ENCODE results near the gene EIF4G3. TPM values are rescaled to one million over a fixed set of nuclear protein-coding genes. Genes with fewer than 3 reads are reported as not detected.
"Not testable (repeated sequence)": the region's sequence is repeated elsewhere in the genome, so short reads cannot be mapped to it uniquely, and the experiment has no call there.

Gene EIF4G3
- total RNA-seq, 1 donor from 2014 or later = 97.4 TPM

DNA sequence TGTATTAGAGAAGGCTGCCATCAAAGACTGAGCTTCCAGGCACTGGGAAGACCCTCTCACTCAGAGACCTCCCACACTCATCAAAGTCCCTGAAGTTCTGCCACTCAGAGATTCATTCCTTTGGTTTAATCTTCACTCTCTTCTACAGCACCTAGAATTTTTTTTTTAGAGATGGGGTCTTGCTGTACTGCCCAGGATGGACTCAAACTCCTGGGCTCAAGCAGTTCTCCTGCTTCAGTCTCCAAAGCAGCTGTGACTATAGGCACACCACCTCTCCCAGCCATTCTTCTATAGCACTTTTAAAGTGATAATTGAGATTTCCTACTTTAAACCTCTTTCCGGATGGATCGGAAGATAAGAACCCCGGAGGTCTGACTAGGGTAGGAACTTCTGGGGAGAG, 385.9 kb downstream of the EIF4G3 start:
- Mint-ChIP-seq H3K36me3 (ENCODE audit: insufficient read depth) (no peaks in the 10 kb centered on the region), H3K27ac (no peak overlapping the region), H3K27me3 (no peaks in the 10 kb centered on the region), H3K4me1 (ENCODE audit: low read depth) (peaks cover 10% of the 10 kb centered on the region), H3K4me3 (ENCODE audit: low read depth) (no peak overlapping the region), H3K9me3 (ENCODE audit: low read depth) (no peaks in the 10 kb centered on the region)
- TF ChIP-seq, protein P1, sequence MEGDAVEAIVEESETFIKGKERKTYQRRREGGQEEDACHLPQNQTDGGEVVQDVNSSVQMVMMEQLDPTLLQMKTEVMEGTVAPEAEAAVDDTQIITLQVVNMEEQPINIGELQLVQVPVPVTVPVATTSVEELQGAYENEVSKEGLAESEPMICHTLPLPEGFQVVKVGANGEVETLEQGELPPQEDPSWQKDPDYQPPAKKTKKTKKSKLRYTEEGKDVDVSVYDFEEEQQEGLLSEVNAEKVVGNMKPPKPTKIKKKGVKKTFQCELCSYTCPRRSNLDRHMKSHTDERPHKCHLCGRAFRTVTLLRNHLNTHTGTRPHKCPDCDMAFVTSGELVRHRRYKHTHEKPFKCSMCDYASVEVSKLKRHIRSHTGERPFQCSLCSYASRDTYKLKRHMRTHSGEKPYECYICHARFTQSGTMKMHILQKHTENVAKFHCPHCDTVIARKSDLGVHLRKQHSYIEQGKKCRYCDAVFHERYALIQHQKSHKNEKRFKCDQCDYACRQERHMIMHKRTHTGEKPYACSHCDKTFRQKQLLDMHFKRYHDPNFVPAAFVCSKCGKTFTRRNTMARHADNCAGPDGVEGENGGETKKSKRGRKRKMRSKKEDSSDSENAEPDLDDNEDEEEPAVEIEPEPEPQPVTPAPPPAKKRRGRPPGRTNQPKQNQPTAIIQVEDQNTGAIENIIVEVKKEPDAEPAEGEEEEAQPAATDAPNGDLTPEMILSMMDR (IDR thresholded peaks at IDR 0.05; ENCODE audit: unreplicated experiment) = no peak
- DNase-seq (ENCODE audit: low spot score, unreplicated experiment) = no peak

- not testable (repeated sequence) for H3K36me3 Mint-ChIP-seq (ENCODE audit: insufficient read depth); H3K4me3 Mint-ChIP-seq (ENCODE audit: low read depth); H3K9me3 Mint-ChIP-seq (ENCODE audit: low read depth); DNase-seq (ENCODE audit: low spot score, unreplicated experiment); H3K27ac Mint-ChIP-seq; H3K27me3 Mint-ChIP-seq
- peaks cover 20% of the 10 kb centered on the region for H3K4me1 Mint-ChIP-seq (ENCODE audit: low read depth)
These were observed 387.1 kb downstream of the EIF4G3 start for GRCh38 chr1:20789598-20789997.

DNA sequence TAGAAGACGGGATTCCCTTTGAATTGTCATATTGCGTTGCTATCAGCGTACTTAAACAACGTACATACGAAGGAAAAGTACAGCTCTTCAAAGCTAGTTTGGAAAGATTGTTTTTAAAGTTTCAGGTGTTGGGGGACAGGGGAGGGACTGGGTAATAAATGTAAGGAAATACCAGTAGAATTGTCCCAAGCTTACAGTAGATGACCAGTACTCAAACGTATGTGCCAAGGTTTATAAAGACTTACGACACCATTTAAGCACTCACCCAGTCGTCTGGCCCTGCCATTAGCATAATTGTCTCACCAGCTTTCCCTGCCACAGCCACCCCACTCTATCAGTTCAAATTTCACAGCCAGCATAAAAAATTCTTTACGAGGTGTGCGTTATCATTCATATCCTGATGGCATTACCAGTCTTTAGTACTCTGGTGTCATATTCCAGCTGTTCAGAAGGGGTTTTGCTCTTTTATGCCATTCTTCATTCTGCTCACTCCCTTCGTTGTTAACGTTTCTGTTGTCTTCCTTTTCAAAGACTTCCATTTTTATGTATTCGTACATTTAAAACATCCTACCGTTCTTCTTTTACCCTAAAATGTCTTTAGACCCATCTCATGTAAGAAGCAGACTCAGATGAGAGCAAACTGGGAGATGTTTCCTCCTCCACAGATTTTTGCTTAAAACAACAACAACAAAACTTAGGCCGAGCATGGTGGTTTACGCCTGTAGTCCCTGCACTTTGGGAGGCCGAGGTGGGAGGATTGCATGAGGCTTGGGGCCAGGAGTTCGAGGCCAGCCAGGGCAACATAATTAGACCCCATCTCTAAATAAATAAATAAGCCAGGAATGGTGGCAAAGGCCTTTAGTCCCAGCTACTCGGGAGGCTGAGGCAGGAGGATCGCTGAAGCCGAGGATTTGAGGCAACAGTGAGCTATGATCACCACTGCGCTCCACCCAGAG, 388.6 kb downstream of the EIF4G3 start:
- TF ChIP-seq, protein P1 (IDR thresholded peaks at IDR 0.05; ENCODE audit: unreplicated experiment) = no peak
- no peaks in the 10 kb centered on the region for H3K27me3 Mint-ChIP-seq
- no peak for DNase-seq (ENCODE audit: low spot score, unreplicated experiment)
- peaks cover 23% of the 10 kb centered on the region for H3K4me1 Mint-ChIP-seq (ENCODE audit: low read depth)
- peak overlapping the region; percentile 96 for H3K4me3 Mint-ChIP-seq (ENCODE audit: low read depth)
- no peaks in the 10 kb centered on the region for H3K36me3 Mint-ChIP-seq (ENCODE audit: insufficient read depth)
- no peaks in the 10 kb centered on the region for H3K9me3 Mint-ChIP-seq (ENCODE audit: low read depth)
- H3K27ac Mint-ChIP-seq = peak overlapping the region; percentile 99

DNA sequence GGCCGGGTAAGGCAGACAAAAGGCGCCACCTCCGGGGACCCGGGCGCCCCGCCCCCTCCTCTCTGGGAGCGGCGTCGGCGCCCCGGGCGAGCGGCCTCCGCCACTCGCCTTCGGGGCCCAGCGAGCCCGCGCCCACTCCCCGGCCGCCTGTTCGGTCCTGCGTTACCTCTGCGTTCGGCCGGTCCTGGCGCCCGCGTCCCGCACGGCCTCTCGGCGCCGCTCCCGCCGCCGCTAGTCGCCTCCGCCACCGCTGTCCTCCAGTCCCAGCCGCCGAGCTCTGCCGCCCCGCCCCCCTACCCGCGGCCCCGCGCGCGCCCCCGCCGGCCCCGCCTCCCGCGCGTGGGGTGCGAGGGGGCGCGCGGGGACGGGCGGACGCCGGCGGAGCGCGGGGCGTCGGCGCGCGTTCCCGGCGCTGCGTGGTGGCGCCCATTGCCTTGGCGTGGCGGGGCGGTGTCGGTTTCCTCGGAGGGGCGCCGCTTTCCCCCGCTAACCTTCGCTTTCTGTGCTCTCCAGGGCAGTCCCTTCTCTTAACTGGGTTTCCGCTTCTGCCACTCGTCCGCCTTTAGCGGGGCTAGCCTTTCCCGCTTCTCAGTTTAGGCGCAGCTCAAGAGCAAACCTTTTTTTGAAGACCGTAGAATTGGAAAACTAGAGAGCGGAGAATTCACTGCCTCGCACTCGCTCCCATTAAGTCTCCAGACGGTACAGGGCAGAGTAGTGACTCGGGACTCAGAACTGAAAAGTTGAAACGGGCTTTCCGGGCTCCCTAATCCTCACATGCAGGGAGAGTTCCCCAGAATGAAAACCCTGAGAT, 389.5 kb downstream of the EIF4G3 start, which contains the start of gene HP1BP3:
TSS of gene HP1BP3 (minus strand) at position 279 of the 811 bp plus-strand sequence. CDS start 6,867 bp downstream, outside the sequence.
- Mint-ChIP-seq H3K9me3 (ENCODE audit: low read depth) (no peaks in the 10 kb centered on the region), H3K4me1 (ENCODE audit: low read depth) (peaks cover 23% of the 10 kb centered on the region), H3K36me3 (ENCODE audit: insufficient read depth) (no peaks in the 10 kb centered on the region), H3K4me3 (ENCODE audit: low read depth) (peak within 1 kb of the TSS; percentile 100), H3K27ac (peak within 1 kb of the TSS; percentile 99), H3K27me3 (no peaks in the 10 kb centered on the region)
- TF ChIP-seq, protein P1 (IDR thresholded peaks at IDR 0.05; ENCODE audit: unreplicated experiment) = no peak
- peak; percentile 63 for DNase-seq (ENCODE audit: low spot score, unreplicated experiment)

DNA sequence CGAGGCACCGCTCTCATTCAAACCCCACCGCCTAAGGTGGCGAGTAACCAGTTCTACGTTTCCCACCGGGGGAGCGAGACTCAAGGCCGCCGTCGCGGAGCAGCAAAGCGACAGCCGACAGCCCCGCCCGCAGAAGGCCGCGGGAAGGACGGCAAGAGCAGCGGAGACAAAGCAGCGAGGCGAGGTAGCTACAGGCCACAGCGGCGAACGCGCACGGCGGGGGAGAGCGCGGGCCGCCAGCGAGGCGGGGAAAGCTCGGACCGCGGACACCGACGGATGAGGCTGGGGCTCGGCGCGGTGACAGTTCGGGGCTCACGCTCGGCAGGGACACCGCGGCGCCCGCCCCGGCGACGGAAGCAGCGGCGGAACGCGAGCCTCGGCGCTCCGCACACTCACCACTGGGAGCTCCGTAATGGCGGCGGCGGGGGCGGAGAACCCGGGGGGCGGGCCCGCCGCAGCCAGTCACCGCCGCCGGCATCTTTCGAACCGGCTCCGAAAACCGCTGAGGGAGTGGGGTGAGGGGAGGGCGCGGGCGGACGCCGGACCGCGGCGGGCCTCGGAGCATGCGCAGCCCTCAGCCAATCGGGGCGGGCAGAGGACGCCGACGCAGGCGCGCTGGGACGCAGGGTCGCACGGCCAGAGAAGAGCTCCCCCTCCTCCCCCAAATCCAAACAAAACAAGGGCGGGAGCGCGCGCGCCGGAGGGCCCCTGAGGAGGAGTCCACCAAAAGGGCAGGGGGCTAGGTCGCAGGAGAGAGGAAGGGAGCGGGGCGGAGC, 390.3 kb downstream of the EIF4G3 start:
- H3K4me1 Mint-ChIP-seq (ENCODE audit: low read depth) = peaks cover 23% of the 10 kb centered on the region
- peak overlapping the region; percentile 99 for H3K27ac Mint-ChIP-seq
- H3K9me3 Mint-ChIP-seq (ENCODE audit: low read depth) = no peaks in the 10 kb centered on the region
- H3K4me3 Mint-ChIP-seq (ENCODE audit: low read depth) = peak overlapping the region; percentile 100
- H3K27me3 Mint-ChIP-seq = no peaks in the 10 kb centered on the region
- TF ChIP-seq, protein P1 (IDR thresholded peaks at IDR 0.05; ENCODE audit: unreplicated experiment) = no peak
- DNase-seq (ENCODE audit: low spot score, unreplicated experiment) = peak; percentile 95
- no peaks in the 10 kb centered on the region for H3K36me3 Mint-ChIP-seq (ENCODE audit: insufficient read depth)

All from progenitor cell of endocrine pancreas (in vitro differentiated cells).